ENCODE measurements around the gene AKAP7.
A peak's percentile ranks its signal among the peaks of the same experiment; 100 is the strongest.
"Not testable (repeated sequence)": the region's sequence is repeated elsewhere in the genome, so short reads cannot be mapped to it uniquely, and the experiment has no call there.

The AKAP7 gene

DNA sequence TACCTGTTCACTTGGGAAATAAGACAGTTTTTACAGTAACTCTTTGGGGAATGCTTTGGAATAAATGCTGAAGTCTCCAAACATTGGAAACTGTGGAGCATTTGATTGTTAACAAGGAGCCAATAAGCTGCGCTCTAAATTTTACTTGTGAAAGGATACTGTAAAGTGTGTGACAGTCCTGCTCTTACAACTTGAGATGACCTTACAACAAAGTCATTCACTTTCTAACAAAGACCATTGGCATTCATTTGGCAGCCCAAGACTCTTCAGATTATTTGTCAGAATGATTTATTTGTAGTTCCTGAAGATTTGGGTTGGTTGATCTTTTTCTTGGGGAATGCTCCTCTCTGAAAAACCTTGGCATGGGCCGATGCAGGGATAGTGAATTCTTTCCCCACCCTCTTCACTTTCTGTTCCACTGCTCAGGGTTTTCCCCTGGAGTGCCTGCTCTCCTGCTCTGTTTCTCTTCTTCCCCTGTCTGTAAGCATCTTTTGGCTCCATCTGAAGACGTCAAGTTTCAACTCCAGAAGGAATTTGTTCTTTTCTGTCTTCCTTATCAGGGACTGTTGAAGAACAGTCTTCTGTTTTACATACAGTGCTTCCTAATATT lies 116.4 kb downstream of the AKAP7 start:
- DNase-seq (ENCODE audit: low read depth in 2 of 2, low spot score in 1 of 2): no peak

DNA sequence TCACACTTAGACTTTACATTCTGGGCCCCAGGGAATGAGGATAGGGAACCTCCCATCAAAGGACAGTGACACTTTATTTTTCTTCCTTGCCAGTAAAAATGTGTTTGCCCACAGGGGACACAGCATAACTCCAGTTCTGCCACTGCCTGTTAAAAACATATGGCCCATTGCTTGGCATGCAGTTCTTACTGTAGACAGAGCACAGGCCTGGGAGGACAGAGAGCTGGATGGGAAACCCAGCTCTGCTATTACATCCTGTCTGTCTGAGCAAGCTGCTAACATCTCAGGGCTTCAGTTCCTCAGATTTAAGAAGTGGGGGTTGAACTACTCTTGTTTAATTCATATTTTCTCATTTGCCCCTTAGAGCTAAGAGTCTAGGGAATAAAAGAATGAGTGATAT lies 120.2 kb downstream of the AKAP7 start:
- DNase-seq (ENCODE audit: low read depth in 2 of 2, low spot score in 1 of 2): no peak

DNA sequence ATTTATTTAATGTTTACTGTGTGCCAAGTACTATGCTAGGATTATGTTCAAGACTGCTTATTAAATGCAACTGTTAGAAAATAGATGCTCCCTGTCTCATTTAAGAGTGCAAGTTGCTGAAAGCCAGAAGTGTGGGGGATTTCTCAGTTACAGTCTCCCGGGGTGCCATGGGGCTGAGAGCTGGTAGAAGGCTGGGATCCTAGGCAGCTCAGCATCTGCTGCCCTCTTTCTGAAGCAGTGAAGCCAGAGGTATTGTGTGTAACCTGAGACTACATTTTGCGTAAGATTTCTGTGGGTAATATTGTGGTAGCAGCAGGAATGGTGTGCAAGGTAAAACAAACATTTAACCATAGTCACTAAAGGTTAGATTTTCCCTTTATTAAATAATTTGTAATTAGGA lies 120.6 kb downstream of the AKAP7 start:
- no peak for DNase-seq (ENCODE audit: low read depth in 2 of 2, low spot score in 1 of 2)

GRCh38 chr6:131257104-131257503 lies 121.8 kb downstream of the AKAP7 start:
- DNase-seq (ENCODE audit: low read depth in 2 of 2, low spot score in 1 of 2): no peak

GRCh38 chr6:131258010-131258652 lies 122.9 kb downstream of the AKAP7 start:
- no peak for DNase-seq (ENCODE audit: low read depth in 2 of 2, low spot score in 1 of 2)

DNA sequence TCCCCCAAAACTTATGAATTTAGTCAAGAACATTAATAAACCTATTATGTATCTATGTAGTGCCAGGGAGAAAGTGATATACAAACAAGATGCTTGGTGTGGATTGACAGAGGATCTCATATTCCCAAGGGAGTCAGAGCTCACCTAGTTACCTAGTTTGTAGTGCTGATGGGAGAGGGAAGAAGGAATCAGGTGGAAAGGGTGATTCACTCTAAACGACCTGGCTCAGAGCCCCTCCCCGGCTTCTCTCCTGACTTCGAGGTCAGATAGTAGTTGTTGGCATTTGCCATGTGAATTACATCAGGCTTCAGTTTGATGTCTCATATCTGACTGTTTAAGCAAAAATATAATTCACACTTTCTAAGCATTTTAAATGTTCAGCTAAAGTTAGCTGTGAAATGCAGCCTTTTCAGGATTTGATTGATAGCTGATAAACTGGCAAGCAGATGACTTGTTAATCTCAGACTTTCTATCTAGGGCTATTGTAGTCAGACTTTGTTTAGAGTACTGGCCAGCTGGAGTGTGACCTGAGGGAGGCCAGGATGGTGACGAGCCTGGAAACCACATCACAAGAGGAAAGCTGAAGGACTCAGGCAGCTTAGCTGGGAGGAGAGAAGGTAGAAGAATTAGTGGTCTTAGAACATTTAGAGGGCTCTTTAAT lies 123.7 kb downstream of the AKAP7 start:
- no peak for DNase-seq (ENCODE audit: low read depth in 2 of 2, low spot score in 1 of 2)

- not testable (repeated sequence) for DNase-seq (ENCODE audit: low read depth in 2 of 2, low spot score in 1 of 2)
These were observed 125.7 kb downstream of the AKAP7 start for GRCh38 chr6:131260960-131261359.

DNA sequence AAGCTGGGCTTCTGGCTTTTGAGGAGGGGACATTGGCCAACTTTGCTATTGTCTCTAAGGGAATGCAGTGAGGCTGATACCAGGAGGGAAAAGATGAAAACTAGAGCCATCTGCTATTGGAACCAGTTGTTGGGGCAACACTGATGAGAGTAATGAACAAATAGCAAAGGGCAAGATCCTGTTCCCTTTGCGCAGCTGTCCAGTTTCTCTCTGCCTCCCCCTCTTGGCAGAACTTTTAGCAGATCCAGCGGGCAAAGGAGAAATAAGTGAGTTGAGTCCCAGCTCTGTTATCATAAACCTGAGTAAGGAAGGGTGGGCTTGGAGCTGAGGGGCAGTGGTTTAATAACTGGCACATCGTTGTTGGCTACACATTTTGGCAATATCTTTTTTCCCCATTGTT lies 126.8 kb downstream of the AKAP7 start:
- DNase-seq (ENCODE audit: low read depth in 2 of 2, low spot score in 1 of 2): no peak

DNA sequence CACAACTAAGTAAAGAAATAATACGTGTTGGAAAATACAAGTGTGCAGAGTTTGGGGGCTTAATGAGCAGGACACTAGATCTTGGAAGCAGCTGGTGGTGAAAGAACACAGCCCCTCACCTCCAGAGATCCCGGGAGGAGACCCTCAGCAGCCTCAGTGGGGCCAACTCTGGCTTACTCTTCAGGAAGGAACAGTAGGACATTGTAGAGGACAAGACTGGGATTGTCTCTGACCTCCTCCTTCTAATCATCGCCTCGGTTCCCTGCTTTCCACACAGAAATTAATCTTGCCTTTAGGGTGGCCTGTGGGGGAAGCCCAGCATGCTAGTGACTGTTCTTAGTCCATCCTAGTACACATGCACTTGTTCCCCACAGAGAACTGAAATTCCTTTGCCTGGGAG lies 130.7 kb downstream of the AKAP7 start:
- no peak for DNase-seq (ENCODE audit: low read depth in 2 of 2, low spot score in 1 of 2)

DNA sequence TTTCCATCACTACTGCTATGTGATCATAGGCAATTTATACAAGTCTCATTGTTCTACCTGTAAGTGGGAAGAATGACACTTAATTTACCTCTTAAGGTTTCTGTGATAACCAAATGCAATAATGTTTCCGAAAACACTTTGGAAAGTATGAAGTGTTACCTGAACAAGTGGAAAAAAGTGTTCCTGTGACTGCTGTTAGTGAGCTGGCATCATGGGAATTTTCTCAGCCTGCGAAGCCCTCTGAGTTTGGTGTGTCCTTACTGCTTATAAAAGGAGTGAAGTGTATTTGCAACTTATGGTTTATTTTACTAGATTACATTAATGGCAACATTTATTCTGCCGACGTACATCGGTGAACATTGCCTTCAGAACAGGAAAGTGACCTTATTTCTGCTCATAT lies 133.0 kb downstream of the AKAP7 start:
- no peak for DNase-seq (ENCODE audit: low read depth in 2 of 2, low spot score in 1 of 2)

- no peak for DNase-seq (ENCODE audit: low read depth in 2 of 2, low spot score in 1 of 2)
These were observed 134.5 kb downstream of the AKAP7 start for GRCh38 chr6:131269565-131270391.

GRCh38 chr6:131270534-131270933 lies 135.3 kb downstream of the AKAP7 start:
- DNase-seq (ENCODE audit: low read depth in 2 of 2, low spot score in 1 of 2): no peak

- DNase-seq (ENCODE audit: low read depth in 2 of 2, low spot score in 1 of 2): no peak
These were observed 140.0 kb downstream of the AKAP7 start for GRCh38 chr6:131275273-131275672.

- DNase-seq (ENCODE audit: low read depth in 2 of 2, low spot score in 1 of 2): no peak
These were observed 142.3 kb downstream of the AKAP7 start for GRCh38 chr6:131277591-131277990.

- DNase-seq (ENCODE audit: low read depth in 2 of 2, low spot score in 1 of 2): peak; percentile 19 to 34
These were observed 146.4 kb downstream of the AKAP7 start for GRCh38 chr6:131281471-131282270.

DNA sequence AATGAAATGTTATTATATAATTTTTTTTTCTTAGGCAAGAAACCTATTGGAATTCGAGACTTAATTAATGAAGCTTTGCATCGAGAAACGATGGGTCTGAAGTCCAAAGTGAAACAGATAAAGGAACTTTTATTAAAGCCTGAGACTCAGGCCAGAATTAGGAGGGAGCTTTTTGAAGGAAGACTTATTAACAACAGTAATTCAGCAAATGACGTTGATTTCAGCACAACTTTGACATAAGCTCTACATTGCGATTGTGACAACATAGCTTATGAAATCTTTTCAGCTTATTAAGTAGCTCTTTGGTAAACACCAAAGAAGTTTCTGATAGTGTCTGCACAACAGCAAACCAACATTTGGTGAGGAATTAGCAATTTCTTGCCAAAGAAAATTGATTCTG lies 147.1 kb downstream of the AKAP7 start:
- no peak for DNase-seq (ENCODE audit: low read depth in 2 of 2, low spot score in 1 of 2)

GRCh38 chr6:131283466-131284175 lies 148.4 kb downstream of the AKAP7 start:
- no peak for DNase-seq (ENCODE audit: low read depth in 2 of 2, low spot score in 1 of 2)

DNA sequence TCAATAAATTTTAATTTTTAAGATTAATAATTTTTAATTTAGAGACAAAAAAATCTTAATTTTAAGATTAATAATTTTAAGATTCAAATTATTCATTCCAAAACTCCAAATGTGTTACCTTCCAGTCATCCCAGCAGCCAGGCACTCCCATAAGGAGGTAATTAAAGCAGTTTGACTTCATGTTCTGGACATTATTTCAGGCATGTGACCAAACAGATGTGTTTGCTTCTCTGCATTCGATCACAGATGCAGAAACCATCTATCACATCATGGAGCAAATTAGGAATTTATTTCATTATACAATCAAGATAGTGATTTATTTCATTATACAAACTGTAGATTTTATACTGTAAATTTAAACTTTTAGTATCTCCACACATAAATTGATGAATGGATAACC lies 150.3 kb downstream of the AKAP7 start:
- no peak for DNase-seq (ENCODE audit: low read depth in 2 of 2, low spot score in 1 of 2)

DNA sequence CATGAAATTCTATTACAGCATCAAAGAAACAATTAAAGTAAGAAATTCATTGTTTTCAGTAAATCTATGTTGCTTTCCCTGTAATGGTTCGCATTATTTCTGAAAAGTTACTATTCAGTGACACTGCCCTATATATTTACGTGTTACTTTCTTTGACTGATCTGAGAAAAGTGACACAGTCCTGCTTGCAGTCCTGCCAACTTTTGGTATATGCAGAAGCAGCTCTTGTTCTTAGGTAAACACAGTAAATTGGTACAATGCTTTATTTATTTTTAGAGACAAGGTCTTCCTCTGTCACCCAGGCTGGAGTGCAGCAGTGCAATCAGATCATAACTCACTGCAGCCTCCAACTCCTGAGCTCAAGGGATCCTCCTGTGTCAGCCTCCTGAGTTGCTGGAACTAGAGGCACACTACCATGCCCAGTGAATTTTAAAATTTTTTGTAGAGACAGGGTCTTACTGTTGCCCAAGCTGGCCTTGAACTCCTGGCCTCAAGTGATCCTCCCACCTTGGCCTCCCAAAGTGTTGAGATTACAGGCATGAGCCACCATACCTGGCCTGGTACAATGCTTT lies 151.3 kb downstream of the AKAP7 start:
- DNase-seq (ENCODE audit: low read depth in 2 of 2, low spot score in 1 of 2): no peak

DNA sequence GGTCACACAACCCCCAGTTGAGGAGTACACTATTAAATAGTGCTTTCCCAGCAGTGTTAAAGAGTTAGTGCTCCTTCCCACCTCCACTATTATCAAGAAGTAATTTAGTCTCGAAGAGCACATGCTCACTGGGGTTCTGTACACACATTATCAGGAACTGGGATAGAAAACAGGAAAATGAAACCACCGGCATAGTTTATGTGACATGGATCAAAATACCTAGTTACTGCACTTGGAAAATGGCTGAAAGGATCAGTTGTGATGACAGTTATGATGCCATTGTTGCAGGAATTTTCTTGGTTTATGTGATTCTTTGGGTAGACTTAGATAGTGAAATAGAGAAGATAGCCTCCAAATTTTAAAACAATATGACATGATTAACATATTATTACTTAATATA lies 152.9 kb downstream of the AKAP7 start:
- no peak for DNase-seq (ENCODE audit: low read depth in 2 of 2, low spot score in 1 of 2)

Measured in stimulated activated CD8-positive, alpha-beta memory T cell treated with anti-CD3 and anti-CD28 coated beads, Interleukin-4, amount 100 ng/mL, for 1 hour (primary cell).